GM18519 (cell line): ENCODE measurements around the gene NUDT14.

ENCODE experiments used
- ATAC-seq: cut with Tn5 transposase; IDR thresholded peaks from one replicate; pipeline ENCODE4 v1.9.1; 2021; ENCODE audit warnings: mild to moderate bottlenecking, moderate library complexity; ENCODE audit not compliant: unreplicated experiment, low FRiP score

The NUDT14 gene

DNA sequence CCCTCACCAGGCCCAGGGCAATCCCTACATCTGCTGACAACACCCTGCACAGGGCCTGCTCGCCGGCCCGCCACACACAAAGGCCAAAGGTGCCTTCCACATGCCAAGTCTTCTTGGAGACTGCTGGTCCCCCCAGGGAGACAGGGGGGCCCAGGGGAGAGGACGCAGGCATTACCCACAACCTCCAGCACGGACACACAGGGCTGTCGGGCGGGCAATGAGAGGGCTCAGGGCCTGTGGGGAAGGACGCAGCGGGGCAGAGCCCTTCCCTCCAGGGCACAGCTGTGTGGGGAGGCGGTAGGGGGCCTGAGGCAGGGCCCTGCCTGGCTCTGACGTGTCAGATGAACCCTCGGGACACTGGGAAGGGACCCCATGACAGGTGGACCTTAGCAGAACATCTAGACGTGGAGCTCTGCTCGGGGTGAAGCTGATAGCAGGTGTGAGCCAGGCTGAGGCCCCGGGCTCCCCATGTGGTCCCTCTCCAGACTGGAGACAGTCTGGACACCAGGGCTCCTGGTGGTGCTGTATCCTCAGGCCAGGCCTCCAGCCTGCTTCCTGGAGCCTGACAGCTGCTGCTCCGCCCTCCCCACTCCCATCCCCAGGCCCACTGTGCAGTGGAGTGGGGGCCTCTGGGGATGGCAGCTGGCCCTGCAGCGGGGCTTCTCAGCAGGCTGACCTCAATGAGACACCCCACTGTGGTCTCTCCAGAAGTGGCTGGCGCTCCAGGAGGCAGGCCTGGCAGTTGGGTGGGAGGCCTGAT lies 31.6 kb upstream of the NUDT14 start:
- ATAC-seq, result no peak

GRCh38 chr14:105211758-105212089 lies 30.6 kb upstream of the NUDT14 start:
- no peak for ATAC-seq

DNA sequence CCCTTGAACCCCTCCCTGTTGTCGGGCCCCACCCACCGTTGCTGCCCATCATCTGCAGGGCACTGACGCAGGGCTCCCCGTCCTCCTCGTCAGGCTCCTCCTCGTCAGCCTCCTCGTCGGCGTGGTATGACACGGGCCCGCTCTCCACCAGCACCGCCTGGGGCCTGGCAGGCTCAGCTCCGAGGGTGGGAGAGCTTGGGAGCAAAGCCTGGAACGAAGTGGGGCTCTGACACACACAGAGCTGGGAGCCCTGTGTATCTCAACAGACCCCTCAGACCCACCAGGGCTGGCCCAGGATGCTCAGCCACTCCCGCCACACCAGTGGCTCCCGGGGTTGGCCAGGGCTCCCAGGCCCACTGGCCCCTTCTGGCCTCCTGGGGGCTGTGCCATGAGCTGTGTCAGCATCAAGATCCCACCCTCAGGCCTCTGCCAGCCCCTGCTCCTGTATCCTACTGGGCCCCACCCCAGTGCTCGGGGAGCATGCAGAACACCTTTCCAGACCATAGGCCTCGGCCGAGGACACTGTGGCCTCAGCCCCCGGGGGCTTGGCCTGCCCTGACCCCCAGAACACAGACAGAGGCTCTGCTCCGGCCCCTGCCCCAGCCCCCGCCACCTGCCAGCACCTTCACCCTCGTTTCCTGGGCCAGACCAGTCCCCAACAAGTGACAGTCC lies 30.1 kb upstream of the NUDT14 start:
- ATAC-seq, result no peak

DNA sequence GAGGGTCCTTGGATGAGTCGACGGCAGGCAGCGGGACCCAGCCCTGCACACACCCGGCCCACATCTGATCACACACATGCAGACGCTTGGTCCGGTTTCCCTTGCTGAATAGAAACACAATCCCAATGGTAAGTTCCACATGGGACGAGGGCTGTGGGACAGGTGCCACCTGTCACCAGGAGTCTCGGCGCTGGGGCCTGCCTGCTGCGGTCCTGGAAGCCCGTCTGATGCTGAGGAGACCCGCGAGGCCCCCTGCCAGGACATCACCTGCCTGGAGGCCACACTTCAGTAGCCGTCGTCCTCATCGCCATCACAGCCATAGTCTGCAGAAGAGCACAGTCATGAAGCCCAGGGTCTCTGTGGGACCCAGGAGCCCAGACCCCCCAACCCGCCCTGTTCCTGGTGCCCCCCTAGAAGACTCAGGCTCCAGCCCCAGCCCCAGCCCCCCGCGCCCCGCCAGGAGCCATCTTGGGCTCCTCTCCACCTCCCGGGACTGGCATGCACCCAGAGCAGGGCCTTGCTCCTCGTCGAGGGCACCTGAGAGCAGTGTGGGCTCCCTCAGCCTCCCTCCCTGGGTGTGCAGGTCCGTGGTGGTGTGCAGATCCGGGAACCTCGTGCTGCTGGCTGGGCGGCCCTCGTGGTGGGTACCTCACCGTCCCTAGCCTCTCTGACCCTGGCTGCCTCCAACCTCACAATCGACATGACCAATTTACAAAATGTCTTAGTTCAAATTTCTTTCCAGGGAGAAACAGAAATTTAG lies 29.3 kb upstream of the NUDT14 start:
- ATAC-seq, result no peak

DNA sequence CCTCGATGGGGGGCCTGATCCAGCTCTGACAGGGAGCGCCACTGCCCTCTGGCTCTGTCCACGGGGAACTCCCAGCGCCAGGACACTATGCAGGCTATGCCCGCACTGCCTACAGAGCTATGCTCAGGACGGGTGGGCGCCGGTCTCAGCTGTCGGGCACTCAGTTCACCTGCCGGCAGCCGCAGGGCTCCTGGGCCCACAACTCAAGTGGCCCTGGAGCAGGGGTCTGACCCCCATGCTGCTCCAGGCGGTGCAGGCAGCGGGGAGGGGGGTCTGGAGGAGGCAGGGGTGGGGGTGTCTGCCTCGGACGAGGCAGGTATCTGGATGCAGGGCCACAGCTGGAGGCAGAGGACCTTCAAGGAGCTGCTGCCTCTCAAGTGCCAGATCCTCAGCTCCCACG lies 28.5 kb upstream of the NUDT14 start:
- ATAC-seq, result no peak

GRCh38 chr14:105209091-105209490 lies 28.0 kb upstream of the NUDT14 start:
- ATAC-seq, result no peak

- ATAC-seq, result no peak
Observed at GRCh38 chr14:105208738-105209075, 27.6 kb upstream of the NUDT14 start.

- no peak for ATAC-seq
Observed at GRCh38 chr14:105207996-105208737, 27.1 kb upstream of the NUDT14 start.

GRCh38 chr14:105207460-105207901 lies 26.4 kb upstream of the NUDT14 start:
- no peak for ATAC-seq

DNA sequence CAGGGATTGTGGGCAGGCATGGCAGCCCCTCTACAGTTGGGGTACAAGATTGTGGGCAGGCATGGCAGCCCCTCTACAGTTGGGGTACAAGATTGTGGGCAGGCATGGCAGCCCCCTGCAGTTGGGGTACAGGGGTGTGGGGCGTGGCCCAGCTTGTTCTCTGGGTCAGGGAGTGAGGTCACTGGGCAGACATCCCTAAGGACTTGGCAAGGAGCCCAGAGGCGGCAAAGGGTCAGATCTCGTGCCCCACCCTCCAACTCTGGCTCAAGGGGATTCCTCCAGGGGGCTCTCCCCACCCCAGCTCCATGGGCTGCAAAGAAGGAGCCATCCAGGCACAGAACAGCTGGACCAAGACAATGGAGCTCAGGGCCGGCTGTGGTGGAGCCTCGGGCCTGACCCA lies 25.8 kb upstream of the NUDT14 start:
- ATAC-seq, result no peak

DNA sequence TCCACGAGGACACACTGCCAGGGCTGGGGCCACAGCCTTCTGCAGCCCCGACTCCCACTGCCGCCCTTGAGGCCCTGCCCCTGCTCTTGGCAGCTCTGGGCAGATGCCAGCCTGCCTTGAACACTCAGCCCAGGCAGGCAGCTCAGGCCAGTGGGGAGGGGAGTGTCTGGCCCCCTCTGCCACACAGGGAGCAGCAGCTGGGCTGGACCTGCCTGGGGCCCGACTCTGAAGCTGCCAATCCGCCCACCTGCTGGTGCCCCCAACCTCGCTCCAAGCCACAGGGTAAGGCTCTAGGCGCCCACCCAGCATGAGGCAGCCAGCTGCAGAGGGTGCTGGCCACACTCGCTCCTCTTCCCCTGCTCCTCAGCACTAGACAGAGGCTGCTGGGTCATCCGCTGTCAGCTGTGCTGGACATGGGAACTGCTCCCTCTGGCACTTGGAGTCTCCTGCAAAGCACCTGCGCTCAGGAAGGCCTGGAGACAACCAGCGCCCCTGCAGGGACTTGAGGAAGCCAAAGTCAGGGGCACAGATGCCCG lies 24.6 kb upstream of the NUDT14 start:
- no peak for ATAC-seq

DNA sequence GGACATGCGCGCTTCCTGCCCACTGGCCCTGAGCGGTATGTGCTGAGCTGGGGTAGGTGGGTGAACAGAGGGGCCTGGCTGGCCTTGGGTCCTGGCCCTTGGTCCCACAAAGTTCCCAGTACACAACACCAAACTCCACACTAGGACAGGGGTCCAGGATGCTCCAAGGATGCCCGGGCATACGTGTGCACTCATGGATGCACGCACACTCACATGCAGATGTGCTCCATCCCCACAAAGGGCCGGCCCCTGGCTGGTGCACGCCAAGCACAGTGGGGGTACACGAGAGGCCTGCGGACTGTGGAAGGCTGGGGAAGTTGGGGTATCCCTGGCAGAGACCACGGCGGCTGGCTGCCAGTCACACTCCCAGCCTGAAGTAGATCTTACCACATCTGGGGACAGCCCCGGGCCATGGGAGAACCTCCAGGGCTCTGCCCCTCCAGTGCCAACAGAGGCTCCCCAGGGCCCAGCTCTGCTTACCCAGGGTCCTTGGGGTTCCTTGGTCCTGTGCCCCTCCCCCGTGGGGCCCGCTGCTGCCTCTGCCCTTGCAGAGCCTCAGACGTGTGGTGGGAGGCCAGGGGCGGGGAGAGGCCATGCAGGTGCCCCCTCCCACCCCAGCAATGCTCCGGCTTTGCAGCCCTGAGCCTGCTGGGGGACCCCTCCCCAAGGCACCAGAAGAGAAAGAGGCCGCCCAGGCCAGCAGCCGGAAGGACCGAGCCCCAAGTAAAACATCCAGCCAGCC lies 24.0 kb upstream of the NUDT14 start:
- ATAC-seq, result no peak

DNA sequence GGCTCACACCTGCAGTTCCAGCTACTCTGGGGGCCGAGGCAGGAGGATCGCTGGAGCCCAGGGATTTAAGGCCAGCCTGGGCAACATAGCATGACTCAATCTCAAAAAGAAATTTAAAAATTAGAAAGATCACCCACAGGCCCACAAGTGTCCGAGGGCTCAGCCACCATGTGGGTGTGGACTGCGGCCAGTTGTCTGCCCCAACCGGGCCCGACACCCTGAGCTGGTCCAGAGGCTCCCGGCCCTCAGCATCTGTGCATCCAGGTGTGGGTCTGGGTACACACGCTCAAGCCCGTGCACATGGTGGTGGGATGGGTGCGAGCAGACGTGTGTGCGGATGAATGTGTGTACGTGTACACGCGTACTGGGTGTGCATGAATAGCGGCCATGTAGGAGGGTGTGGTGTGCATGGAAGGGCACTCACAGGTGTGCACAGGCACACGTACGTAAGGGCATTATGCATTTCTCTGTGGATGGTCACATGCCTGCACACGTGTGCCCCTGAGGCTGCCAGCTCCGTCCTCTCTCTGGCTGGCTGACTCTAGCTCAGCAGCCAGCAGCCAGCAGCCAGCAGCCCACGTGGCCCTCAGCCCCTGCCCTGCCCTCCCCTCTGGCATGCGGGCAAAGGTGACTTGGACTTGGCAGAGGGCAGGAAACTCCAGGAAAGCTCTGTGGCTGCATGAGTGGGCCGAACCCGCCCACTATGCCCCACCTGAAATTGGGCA lies 23.3 kb upstream of the NUDT14 start:
- no peak for ATAC-seq

DNA sequence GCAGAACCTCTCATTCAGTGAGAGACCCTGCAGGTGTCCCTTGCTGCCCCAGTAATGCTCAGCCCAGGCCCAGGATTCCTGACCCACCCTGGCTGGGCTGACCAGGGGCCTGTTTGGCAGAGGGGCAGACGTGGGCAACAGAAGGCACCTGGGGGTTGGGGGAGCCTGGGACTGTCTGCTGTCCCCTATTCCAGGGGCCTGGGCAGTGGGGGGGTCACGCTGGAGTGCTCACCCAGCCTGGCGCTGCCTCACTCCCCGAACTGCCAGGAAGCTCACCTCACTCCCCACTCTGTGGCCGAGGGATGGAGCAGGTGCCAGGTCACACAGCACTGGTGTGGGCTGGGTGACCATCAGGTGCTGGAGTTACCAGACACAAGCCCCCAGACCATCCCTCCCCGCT lies 22.6 kb upstream of the NUDT14 start:
- no peak for ATAC-seq

GRCh38 chr14:105203057-105203531 lies 22.0 kb upstream of the NUDT14 start:
- no peak for ATAC-seq

GRCh38 chr14:105201925-105202513 lies 20.9 kb upstream of the NUDT14 start:
- no peak for ATAC-seq

GRCh38 chr14:105201156-105201924 lies 20.2 kb upstream of the NUDT14 start:
- no peak for ATAC-seq

DNA sequence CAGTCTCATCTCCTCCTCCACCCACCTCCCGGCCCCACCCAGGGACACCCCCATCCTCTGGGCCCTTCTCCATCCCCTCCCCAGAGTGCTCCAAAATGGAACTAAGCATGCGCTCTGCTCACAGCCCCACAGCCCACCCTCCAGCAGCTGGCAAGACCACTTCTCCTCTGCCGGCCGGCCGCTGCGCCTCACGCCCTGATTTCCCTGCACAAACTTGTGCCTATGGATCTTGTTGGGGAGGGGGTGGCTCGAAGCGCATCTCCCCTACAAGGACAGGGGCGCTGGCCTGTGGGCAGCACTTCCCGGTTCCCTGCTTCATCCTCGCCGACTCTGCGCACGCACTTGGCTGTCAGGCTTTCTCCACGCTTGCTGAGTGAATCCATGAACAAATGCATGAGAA lies 19.5 kb upstream of the NUDT14 start:
- ATAC-seq, result no peak
